Epithelial cell of proximal tubule (primary cell): ENCODE data around the gene IPP. TPM values are rescaled to one million over a fixed set of nuclear protein-coding genes. Genes with fewer than 3 reads are reported as not detected.

Experiments used
- DNase-seq: peaks from one replicate; pipeline ENCODE4 v3.0.0-alpha.2; 2011; ENCODE audit warnings: low read depth
- H3K4me3 ChIP-seq: 2 replicates; pipeline ENCODE4 v1.5.1; 2011; ENCODE audit warnings: low read depth, mild to moderate bottlenecking, low read length
- total RNA-seq: library from RNA; depleted of rRNA; stranded (reverse); fragments of >200 nt; gene quantifications from 2 replicates; pipeline ENCODE4 v1.2.3, GENCODE V29; 2015
- TF ChIP-seq, protein P1 (sequence below): conservative IDR thresholded peaks from 2 replicates; pipeline ENCODE4 v1.5.1; 2012; ENCODE audit warnings: low read depth, mild to moderate bottlenecking, low read length

IPP gene
- total RNA-seq, 1 donor from 2014 or later = 4.7 TPM

DNA sequence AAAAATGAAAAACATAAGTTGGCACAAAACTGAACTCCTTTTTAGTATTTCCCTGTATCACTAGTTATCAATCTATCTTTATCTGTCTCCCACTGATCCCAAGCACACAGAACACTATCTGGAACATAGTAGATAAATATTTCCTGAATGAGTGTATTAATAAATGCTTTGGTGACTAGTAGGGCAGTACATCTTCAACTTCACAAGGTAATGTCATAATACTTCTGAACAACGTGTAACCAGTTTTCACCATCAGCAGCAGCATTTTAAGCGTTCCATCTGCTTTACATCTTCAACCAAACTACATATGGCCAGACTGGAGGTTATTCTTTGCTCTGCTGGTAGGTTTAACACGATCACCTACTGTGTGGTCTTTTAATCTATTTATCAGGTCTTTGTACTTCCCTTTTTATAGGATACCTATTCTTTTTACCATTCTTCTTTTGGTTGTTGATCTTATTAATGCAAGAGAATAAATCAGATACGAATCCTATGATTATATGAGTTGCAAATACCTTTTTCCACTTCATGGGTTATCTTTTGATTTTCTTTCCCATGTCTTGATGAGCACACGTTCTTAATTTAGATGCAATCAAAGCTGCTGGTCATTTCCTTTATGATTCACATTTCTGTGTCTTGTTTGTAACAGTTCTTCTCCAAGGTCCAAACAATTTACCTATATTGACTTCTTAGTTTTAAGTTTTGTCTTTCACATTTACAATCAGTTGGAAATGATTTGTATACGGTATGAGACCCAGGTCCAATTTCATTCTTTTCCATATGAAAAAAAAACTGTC is 80.4 kb downstream of the IPP start:
- TF ChIP-seq, protein P1, sequence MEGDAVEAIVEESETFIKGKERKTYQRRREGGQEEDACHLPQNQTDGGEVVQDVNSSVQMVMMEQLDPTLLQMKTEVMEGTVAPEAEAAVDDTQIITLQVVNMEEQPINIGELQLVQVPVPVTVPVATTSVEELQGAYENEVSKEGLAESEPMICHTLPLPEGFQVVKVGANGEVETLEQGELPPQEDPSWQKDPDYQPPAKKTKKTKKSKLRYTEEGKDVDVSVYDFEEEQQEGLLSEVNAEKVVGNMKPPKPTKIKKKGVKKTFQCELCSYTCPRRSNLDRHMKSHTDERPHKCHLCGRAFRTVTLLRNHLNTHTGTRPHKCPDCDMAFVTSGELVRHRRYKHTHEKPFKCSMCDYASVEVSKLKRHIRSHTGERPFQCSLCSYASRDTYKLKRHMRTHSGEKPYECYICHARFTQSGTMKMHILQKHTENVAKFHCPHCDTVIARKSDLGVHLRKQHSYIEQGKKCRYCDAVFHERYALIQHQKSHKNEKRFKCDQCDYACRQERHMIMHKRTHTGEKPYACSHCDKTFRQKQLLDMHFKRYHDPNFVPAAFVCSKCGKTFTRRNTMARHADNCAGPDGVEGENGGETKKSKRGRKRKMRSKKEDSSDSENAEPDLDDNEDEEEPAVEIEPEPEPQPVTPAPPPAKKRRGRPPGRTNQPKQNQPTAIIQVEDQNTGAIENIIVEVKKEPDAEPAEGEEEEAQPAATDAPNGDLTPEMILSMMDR = no peak
- no peak for DNase-seq
- H3K4me3 ChIP-seq = no peak overlapping the region

- TF ChIP-seq, protein P1 = no peak
- H3K4me3 ChIP-seq = no peak overlapping the region
- no peak for DNase-seq
Observed at GRCh38 chr1:45669379-45669778, 81.1 kb downstream of the IPP start.

DNA sequence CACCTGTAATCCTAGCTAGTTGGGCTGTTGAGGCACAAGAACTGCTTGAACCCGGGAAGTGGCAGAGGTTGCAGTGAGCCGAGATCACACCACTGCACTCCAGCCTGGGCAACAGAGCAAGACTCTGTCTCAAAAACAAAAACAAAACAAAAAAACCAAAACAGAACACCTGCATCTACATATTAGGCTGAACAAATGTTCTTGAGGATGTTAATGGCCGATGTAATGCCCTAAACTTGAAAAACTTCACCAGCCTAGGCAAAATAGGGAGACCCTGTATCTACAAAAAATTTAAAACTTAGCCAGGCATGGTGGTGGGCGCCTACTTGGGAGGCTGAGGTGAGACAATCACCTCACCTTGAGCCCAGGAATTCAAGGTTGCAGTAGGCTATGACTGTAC is 81.9 kb downstream of the IPP start:
- TF ChIP-seq, protein P1 = no peak
- DNase-seq = no peak
- H3K4me3 ChIP-seq = no peak overlapping the region

DNA sequence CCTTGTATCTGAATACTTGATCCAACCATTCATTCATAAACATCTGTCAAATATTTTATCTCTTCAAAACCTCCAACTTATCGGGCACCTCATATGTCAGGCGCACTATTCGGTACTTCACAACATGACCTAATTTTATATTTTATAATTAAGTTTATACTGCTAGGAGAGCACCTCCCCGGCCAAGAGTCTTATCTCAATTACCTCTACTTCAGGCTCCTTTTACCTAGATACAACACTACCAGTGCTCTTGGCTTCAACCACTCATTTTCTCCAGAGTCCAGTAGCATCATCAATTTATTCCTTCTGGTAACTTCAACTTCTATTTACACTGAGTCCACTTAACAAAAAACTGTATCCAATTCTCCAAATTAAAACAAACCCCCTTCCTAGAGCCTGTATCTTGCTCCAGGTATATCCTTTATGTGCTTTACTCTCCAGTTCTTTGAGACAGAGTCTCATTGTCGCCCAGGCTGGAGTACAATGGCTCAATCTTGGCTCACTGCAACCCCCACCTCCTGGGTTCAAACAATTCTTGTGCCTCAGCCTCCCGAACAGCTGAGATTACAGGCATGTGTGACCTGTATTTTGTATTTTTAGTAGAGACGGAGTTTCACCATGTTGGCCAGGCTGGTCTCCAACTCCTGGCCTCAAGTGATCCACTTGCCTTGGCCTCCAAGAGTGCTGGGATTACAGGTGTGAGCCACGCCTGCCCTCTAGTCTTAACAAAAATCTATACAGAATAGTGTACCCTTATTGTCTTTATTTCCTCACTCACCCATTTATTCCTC is 82.9 kb downstream of the IPP start:
- TF ChIP-seq, protein P1 = no peak

DNA sequence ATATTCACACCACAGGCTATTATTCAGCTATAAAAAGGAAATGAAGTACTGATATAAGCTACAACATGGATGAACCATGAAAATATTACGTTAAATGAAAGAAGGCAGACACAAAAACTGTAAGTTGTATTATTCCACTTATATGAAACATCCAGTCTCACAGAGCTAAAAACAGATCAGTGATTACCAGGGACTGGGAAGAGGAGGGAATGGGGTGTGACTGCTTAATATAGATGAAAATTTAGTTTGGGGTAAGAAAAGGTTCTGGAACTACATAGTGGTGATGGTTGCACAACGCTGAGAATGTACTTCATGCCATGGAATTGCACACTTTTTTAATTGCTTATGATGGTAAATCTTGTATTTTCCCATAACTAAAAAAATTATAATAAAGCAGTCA is 83.6 kb downstream of the IPP start:
- no peak for DNase-seq
- TF ChIP-seq, protein P1 = no peak
- H3K4me3 ChIP-seq = no peak overlapping the region

More for the DNA sequence above, 82.9 kb downstream of the IPP start:
- no peak overlapping the region for H3K4me3 ChIP-seq
- DNase-seq = no peak

DNA sequence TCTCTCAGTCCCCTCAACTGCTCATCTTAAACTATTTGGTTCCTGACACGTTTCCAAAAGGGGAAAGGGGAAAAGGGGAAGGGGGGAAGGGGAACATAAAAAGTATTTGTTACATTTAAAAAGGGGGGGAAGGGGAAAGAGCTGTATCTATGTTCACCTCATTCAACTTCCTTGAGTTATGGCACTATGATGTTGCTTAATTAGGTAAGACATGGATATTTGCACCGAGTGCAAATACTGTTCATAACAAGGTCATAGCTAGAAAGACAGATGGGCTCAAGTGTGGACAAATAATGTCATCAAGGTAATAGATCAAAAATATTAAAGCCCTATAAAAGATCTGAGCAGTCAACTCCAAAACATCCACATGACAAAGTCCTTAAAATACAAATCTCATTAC is 90.1 kb downstream of the IPP start:
- no peak overlapping the region for H3K4me3 ChIP-seq
- TF ChIP-seq, protein P1 = no peak
- no peak for DNase-seq

DNA sequence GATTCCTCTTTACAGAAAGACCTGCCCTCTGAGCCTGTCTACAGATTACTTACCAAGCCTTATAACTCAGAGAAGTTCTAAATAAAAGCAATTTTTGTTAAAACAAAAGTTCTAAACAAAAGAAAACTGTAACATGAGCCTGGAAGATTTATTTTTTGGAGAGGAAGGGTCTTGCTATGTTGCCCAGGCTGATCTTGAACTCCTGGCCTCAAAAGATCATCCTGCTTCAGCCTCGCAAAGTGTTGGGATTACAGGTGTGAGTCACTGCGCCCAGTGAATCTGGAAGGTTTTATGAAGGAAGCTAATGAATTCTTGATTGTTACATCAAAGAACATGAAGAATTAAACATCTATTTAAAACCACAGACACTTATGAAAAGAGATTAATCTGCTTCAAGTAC is 91.2 kb downstream of the IPP start:
- TF ChIP-seq, protein P1 = no peak
- H3K4me3 ChIP-seq = no peak overlapping the region
- no peak for DNase-seq
